ENCODE data around the gene CSK. TPM values are rescaled to one million over a fixed set of nuclear protein-coding genes. Genes with fewer than 3 reads are reported as not detected.
"Not testable (repeated sequence)": the region's sequence is repeated elsewhere in the genome, so short reads cannot be mapped to it uniquely, and the experiment has no call there.

The CSK gene
- total and polyA plus RNA-seq, 2 donors (not counting 1 experiment from before 2014, with no cell fraction given) = 325 to 651 TPM

GRCh38 chr15:74735305-74735704 lies 46.6 kb upstream of the CSK start:
- H3K9ac ChIP-seq (ENCODE audit: low read length) = no peak overlapping the region
- Mint-ChIP-seq H3K9me3 (ENCODE audit: insufficient read depth) (peaks cover 5% of the 10 kb centered on the region), H3K4me1 (peaks cover 3% of the 10 kb centered on the region), H3K4me3 (no peak overlapping the region), H3K27ac (no peak overlapping the region), H3K27me3 (peaks cover 56% of the 10 kb centered on the region)
- H3K79me2 ChIP-seq (ENCODE audit: control insufficient read depth, insufficient read depth, low read length) = no peaks in the 10 kb centered on the region
- no peak for ATAC-seq (ENCODE audit: low read depth)
- ChIA-PET POLR2A (no interaction called here), CTCF (no interaction called here)
- no peak overlapping the region for H3K27ac ChIP-seq (ENCODE audit: low read length in 2 of 2)
- H3K4me3 ChIP-seq (ENCODE audit: control extremely low read depth in 1 of 5, extremely low read depth in 1 of 5, insufficient read depth in 1 of 5, low read depth in 2 of 5, low read length in 4 of 5) = no peak overlapping the region
- H3K4me2 ChIP-seq (replicated peaks; ENCODE audit: low read depth, low read length, poor library complexity, severe bottlenecking) = no peak overlapping the region
- WGBS (ENCODE audit: insufficient coverage) = no CpG with 5 or more reads among the region's 3 CpGs
- H3K9me3 ChIP-seq (ENCODE audit: control extremely low read depth in 1 of 3, control insufficient read depth in 2 of 3, insufficient read depth in 1 of 3, low read length in 2 of 3) = peaks cover 0 to 26% (median 3%) of the 10 kb centered on the region in 3 donors
- TF ChIP-seq CTCF (IDR thresholded peaks at IDR 0.05) (no peak), EZH2 (IDR thresholded peaks at IDR 0.05; ENCODE audit: borderline replicate concordance, insufficient read depth, low read depth, low read length, poor library complexity, severe bottlenecking) (no peak)
- no peaks in the 10 kb centered on the region for H4K20me1 ChIP-seq (ENCODE audit: control insufficient read depth, insufficient read depth, low read length, poor library complexity, severe bottlenecking)
- H3K36me3 ChIP-seq (replicated peaks in 1 of 2; ENCODE audit: control extremely low read depth in 1 of 2, control insufficient read depth in 1 of 2, extremely low read depth in 1 of 2, insufficient read depth in 2 of 2, low read length in 1 of 2) = no peaks in the 10 kb centered on the region
- H2AFZ ChIP-seq (ENCODE audit: insufficient read depth, low read depth, low read length, poor library complexity, severe bottlenecking) = no peak overlapping the region
- no peaks in the 10 kb centered on the region for H3K4me1 ChIP-seq (ENCODE audit: control insufficient read depth in 2 of 2, insufficient read depth in 2 of 2, low read length in 2 of 2)
- intact Hi-C loops (cut with micrococcal nuclease) = no loop called here
- H3K27me3 ChIP-seq (replicated peaks in 1 of 4; ENCODE audit: control extremely low read depth in 1 of 4, control insufficient read depth in 3 of 4, insufficient read depth in 4 of 4, low read length in 3 of 4) = peaks cover 0 to 28% (median 10%) of the 10 kb centered on the region in 4 experiments
- no peak for DNase-seq

GRCh38 chr15:74738239-74738638 lies 43.6 kb upstream of the CSK start:
- H3K4me1 ChIP-seq (ENCODE audit: control insufficient read depth in 2 of 2, insufficient read depth in 2 of 2, low read length in 2 of 2); H3K9ac ChIP-seq (ENCODE audit: low read length); ATAC-seq (ENCODE audit: low read depth); H3K27ac ChIP-seq (ENCODE audit: low read length in 2 of 2); H3K4me3 Mint-ChIP-seq; POLR2A ChIA-PET; H3K4me1 Mint-ChIP-seq; H3K36me3 ChIP-seq (replicated peaks in 1 of 2; ENCODE audit: control extremely low read depth in 1 of 2, control insufficient read depth in 1 of 2, extremely low read depth in 1 of 2, insufficient read depth in 2 of 2, low read length in 1 of 2); CTCF ChIA-PET; H4K20me1 ChIP-seq (ENCODE audit: control insufficient read depth, insufficient read depth, low read length, poor library complexity, severe bottlenecking); H3K4me2 ChIP-seq (replicated peaks; ENCODE audit: low read depth, low read length, poor library complexity, severe bottlenecking); H2AFZ ChIP-seq (ENCODE audit: insufficient read depth, low read depth, low read length, poor library complexity, severe bottlenecking); DNase-seq; H3K79me2 ChIP-seq (ENCODE audit: control insufficient read depth, insufficient read depth, low read length); H3K4me3 ChIP-seq (ENCODE audit: control extremely low read depth in 1 of 5, extremely low read depth in 1 of 5, insufficient read depth in 1 of 5, low read depth in 2 of 5, low read length in 4 of 5); intact Hi-C loops (cut with micrococcal nuclease): not testable (repeated sequence)
- 89% methylated on average over 4 of the region's 5 CpGs for WGBS (ENCODE audit: insufficient coverage)
- Histone ChIP-seq H3K27me3 (replicated peaks in 1 of 4; ENCODE audit: control extremely low read depth in 1 of 4, control insufficient read depth in 3 of 4, insufficient read depth in 4 of 4, low read length in 3 of 4) (peaks cover 0 to 14% (median 7%) of the 10 kb centered on the region in 4 experiments), H3K9me3 (ENCODE audit: control extremely low read depth in 1 of 3, control insufficient read depth in 2 of 3, insufficient read depth in 1 of 3, low read length in 2 of 3) (peaks cover 0 to 25% (median 8%) of the 10 kb centered on the region in 3 donors)
- Mint-ChIP-seq H3K27me3 (peaks cover 45% of the 10 kb centered on the region), H3K9me3 (ENCODE audit: insufficient read depth) (peaks cover 11% of the 10 kb centered on the region), H3K27ac (peak overlapping the region; percentile 3)

Measured in B cell (primary cell).